Gastrocnemius medialis (tissue), 4 donors: ENCODE results near the gene GJC2.

ENCODE experiments used
- CTCF ChIP-seq, 5 experiments: fragments of 450-650 bp in 3 of 5; fragments of 200-600 bp in 2 of 5; sonication (generic) in 2 of 5; IDR thresholded peaks in 4 of 5; conservative IDR thresholded peaks in 1 of 5; 1 replicate in 4 of 5; 2 replicates in 1 of 5; pipeline ENCODE4 v1.5.1; 2016 to 2019; ENCODE audit warnings: antibody characterized with exemption in 5 of 5, mild to moderate bottlenecking in 3 of 5, moderate library complexity in 3 of 5
- POLR2A ChIP-seq, 2 donors: fragments of 450-650 bp; IDR thresholded peaks; one replicate each; pipeline ENCODE4 v1.6.1; 2017; ENCODE audit warnings: antibody characterized with exemption in 2 of 2, mild to moderate bottlenecking in 2 of 2, moderate library complexity in 2 of 2

- no peak for TF ChIP-seq CTCF (IDR thresholded peaks at IDR 0.05 in 4 of 5, conservative IDR thresholded peaks at IDR 0.05 in 1 of 5)
- TF ChIP-seq POLR2A (IDR thresholded peaks at IDR 0.05): no peak
Observed at GRCh38 chr1:228152918-228153258, 3.2 kb downstream of the GJC2 start.
